H1 (cell line): Measurements from ENCODE around the gene OR52M1. TPM values are rescaled to one million over a fixed set of nuclear protein-coding genes. Genes with fewer than 3 reads are reported as not detected.

ENCODE experiments used
- CTCF ChIA-PET: fragments of 300-600 bp; sonication (Branson Sonifier 250); formaldehyde crosslinking; loops from one replicate; lab custom pipeline; 2021; ENCODE audit not compliant: partially characterized antibody; lab: Charles Lee
- POLR2A ChIA-PET: fragments of 300-600 bp; sonication (Branson Sonifier 250); formaldehyde crosslinking; loops from one replicate; lab custom pipeline; 2021; ENCODE audit warnings: inconsistent platforms; ENCODE audit not compliant: partially characterized antibody; lab: Charles Lee
- DNase-seq, 2 experiments: peaks; one replicate each; pipeline versions ENCODE4 v3.0.0 to v3.0.0-alpha.2; 2010 to 2022; ENCODE audit warnings: low spot score in 2 of 2, low read depth in 1 of 2, mixed read lengths in 1 of 2
- FAIRE-seq: peaks from 2 replicates; lab custom pipeline; 2011; peaks lifted over from hg19 to GRCh38; lab: Jason Lieb, UNC
- H2AFZ ChIP-seq: 2 replicates; pipeline ENCODE4 v1.8.1; 2012; ENCODE audit warnings: low read length, inconsistent platforms
- H2AK5ac ChIP-seq: 2 replicates; pipeline ENCODE4 v1.6.1; 2013; ENCODE audit warnings: low read depth, low read length
- H2BK120ac ChIP-seq: replicated peaks from 2 replicates; pipeline ENCODE3; 2013; ENCODE audit warnings: low read depth, low read length, inconsistent platforms
- H2BK12ac ChIP-seq: 2 replicates; pipeline ENCODE4 v1.6.1; 2013; ENCODE audit warnings: low read depth, low read length
- H2BK15ac ChIP-seq: 2 replicates; pipeline ENCODE4 v1.6.1; 2013; ENCODE audit warnings: low read length
- H2BK20ac ChIP-seq: 2 replicates; pipeline ENCODE4 v1.6.1; 2013; ENCODE audit warnings: low read length
- H2BK5ac ChIP-seq: 2 replicates; pipeline ENCODE4 v1.6.1; 2013; ENCODE audit warnings: low read depth, low read length
- H3K14ac ChIP-seq: 2 replicates; pipeline ENCODE4 v1.6.1; 2013; ENCODE audit warnings: inconsistent platforms; ENCODE audit not compliant: insufficient read length
- H3K18ac ChIP-seq: 2 replicates; pipeline ENCODE4 v1.6.1; 2013; ENCODE audit warnings: low read length; ENCODE audit errors: extremely low read depth
- H3K23ac ChIP-seq: 2 replicates; pipeline ENCODE4 v1.6.1; 2013; ENCODE audit warnings: inconsistent platforms; ENCODE audit not compliant: insufficient read length
- H3K23me2 ChIP-seq: 2 replicates; pipeline ENCODE4 v1.6.1; 2013; ENCODE audit warnings: low read depth, low read length
- H3K27ac ChIP-seq: 2 replicates; pipeline ENCODE4 v1.6.1; 2011; ENCODE audit warnings: low read depth, low read length, inconsistent platforms
- H3K27me3 ChIP-seq, 4 experiments: replicated peaks in 1 of 4; 1 replicate in 1 of 4; 2 replicates in 3 of 4; pipeline versions ENCODE4 v1.6.1 to v1.8.1; 2011 to 2013; ENCODE audit warnings: low read length in 3 of 4, mild to moderate bottlenecking in 3 of 4, inconsistent platforms in 2 of 4, mixed read lengths in 2 of 4, moderate library complexity in 1 of 4; ENCODE audit not compliant: control insufficient read depth in 3 of 4, insufficient read depth in 3 of 4; ENCODE audit errors: extremely low read depth in 1 of 4
- H3K36me3 ChIP-seq, 4 experiments: 2 replicates each; pipeline versions ENCODE4 v1.6.1 to v1.8.1; 2011 to 2013; ENCODE audit warnings: mild to moderate bottlenecking in 4 of 4, low read length in 3 of 4, moderate library complexity in 2 of 4, control low read depth in 1 of 4, inconsistent platforms in 1 of 4; ENCODE audit not compliant: insufficient read depth in 4 of 4, control insufficient read depth in 2 of 4
- H3K4ac ChIP-seq: replicated peaks from 2 replicates; pipeline ENCODE3; 2013; ENCODE audit warnings: low read length, low read depth, mixed read lengths, inconsistent platforms; ENCODE audit not compliant: insufficient read length
- H3K4me1 ChIP-seq, 4 experiments: replicated peaks in 1 of 4; 1 replicate in 1 of 4; 2 replicates in 3 of 4; pipeline versions ENCODE4 v1.6.1 to v1.8.1; 2011 to 2013; ENCODE audit warnings: low read length in 3 of 4, inconsistent platforms in 2 of 4, mixed read lengths in 1 of 4; ENCODE audit not compliant: insufficient read depth in 4 of 4, control insufficient read depth in 3 of 4
- H3K4me2 ChIP-seq, 2 experiments: 2 replicates each; pipeline versions ENCODE4 v1.6.1 to v1.8.1; 2011 to 2013; ENCODE audit warnings: low read depth in 2 of 2, low read length in 2 of 2, control low read depth in 1 of 2, inconsistent platforms in 1 of 2, mild to moderate bottlenecking in 1 of 2; ENCODE audit not compliant: insufficient read depth in 1 of 2
- H3K4me3 ChIP-seq, 4 experiments: fragments of 200-600, 300-600 bp in 1 of 4; sonication (generic), shearing (Covaris generic), sonication (Bioruptor Twin) in 1 of 4; 2 replicates each; pipeline versions ENCODE4 v1.5.1 to v1.8.1; 2011 to 2016; ENCODE audit warnings: low read length in 4 of 4, low read depth in 3 of 4, control low read depth in 2 of 4, inconsistent platforms in 2 of 4, mild to moderate bottlenecking in 2 of 4, mixed read lengths in 1 of 4, moderate library complexity in 1 of 4; ENCODE audit not compliant: insufficient read depth in 2 of 4; ENCODE audit errors: extremely low read depth in 1 of 4
- H3K56ac ChIP-seq: replicated peaks from 2 replicates; pipeline ENCODE3; 2013; ENCODE audit warnings: low read depth, mild to moderate bottlenecking, mixed read lengths, low read length, inconsistent platforms; ENCODE audit not compliant: insufficient read length
- H3K79me1 ChIP-seq: 2 replicates; pipeline ENCODE4 v1.6.1; 2013; ENCODE audit warnings: low read depth, low read length, control low read depth
- H3K79me2 ChIP-seq, 2 experiments: 2 replicates each; pipeline versions ENCODE4 v1.6.1 to v1.8.1; 2012 to 2013; ENCODE audit warnings: low read length in 2 of 2, mild to moderate bottlenecking in 2 of 2, inconsistent platforms in 1 of 2; ENCODE audit not compliant: insufficient read depth in 2 of 2, control insufficient read depth in 1 of 2
- H3K9ac ChIP-seq, 4 experiments: replicated peaks in 1 of 4; 1 replicate in 1 of 4; 2 replicates in 3 of 4; pipeline versions ENCODE4 v1.6.1 to v1.8.1; 2011 to 2013; ENCODE audit warnings: low read depth in 3 of 4, low read length in 3 of 4, control low read depth in 2 of 4, mild to moderate bottlenecking in 2 of 4, moderate library complexity in 2 of 4, inconsistent platforms in 1 of 4; ENCODE audit errors: extremely low read depth in 1 of 4
- H3K9me3 ChIP-seq, 2 experiments: 2 replicates each; pipeline versions ENCODE4 v1.6.1 to v1.8.1; 2012 to 2013; ENCODE audit warnings: mild to moderate bottlenecking in 2 of 2, moderate library complexity in 2 of 2, control low read depth in 1 of 2, inconsistent platforms in 1 of 2, low read depth in 1 of 2, low read length in 1 of 2, mixed read lengths in 1 of 2; ENCODE audit not compliant: insufficient read depth in 2 of 2
- H4K20me1 ChIP-seq, 2 experiments: replicated peaks in 1 of 2; 2 replicates each; pipeline versions ENCODE3 to v1.8.1; 2011 to 2013; ENCODE audit warnings: inconsistent platforms in 2 of 2, low read length in 2 of 2, mild to moderate bottlenecking in 1 of 2; ENCODE audit not compliant: insufficient read depth in 2 of 2, control insufficient read depth in 1 of 2
- H4K5ac ChIP-seq: 2 replicates; pipeline ENCODE4 v1.6.1; 2013; ENCODE audit warnings: low read length, low read depth, mixed read lengths, inconsistent platforms; ENCODE audit not compliant: insufficient read length
- H4K8ac ChIP-seq: 2 replicates; pipeline ENCODE4 v1.8.0; 2013; ENCODE audit warnings: mild to moderate bottlenecking, moderate library complexity, low read length, inconsistent platforms; ENCODE audit not compliant: insufficient read depth; ENCODE audit errors: extremely low read depth
- H4K91ac ChIP-seq: replicated peaks from 2 replicates; pipeline ENCODE3; 2013; ENCODE audit warnings: low read length, mixed read lengths, inconsistent platforms; ENCODE audit not compliant: insufficient read length
- ATF3 ChIP-seq: IDR thresholded peaks from 2 replicates; pipeline ENCODE4 v1.6.1; 2011; ENCODE audit warnings: low read depth, mild to moderate bottlenecking, low read length; ENCODE audit not compliant: insufficient read depth
- BACH1 ChIP-seq: IDR thresholded peaks from 2 replicates; pipeline ENCODE4 v1.6.1; 2012; ENCODE audit warnings: low read length, improper control_type of control experiment
- EZH2 ChIP-seq: fragments of 200-600 bp; sonication (generic); IDR thresholded peaks from 2 replicates; pipeline ENCODE4 v1.7.1; 2012; ENCODE audit warnings: low read depth, mild to moderate bottlenecking, moderate library complexity, low read length, inconsistent platforms; ENCODE audit not compliant: severe bottlenecking
- FOSL1 ChIP-seq: IDR thresholded peaks from 2 replicates; pipeline ENCODE4 v1.6.1; 2011; ENCODE audit warnings: mild to moderate bottlenecking, low read depth, low read length, moderate library complexity; ENCODE audit not compliant: insufficient read depth
- HDAC6 ChIP-seq: IDR thresholded peaks from one replicate; pipeline ENCODE4 v1.7.1; 2012; ENCODE audit warnings: low read depth, mild to moderate bottlenecking, inconsistent platforms, low read length, moderate library complexity
- PHF8 ChIP-seq: fragments of 200-600 bp; sonication (generic); conservative IDR thresholded peaks from 2 replicates; pipeline ENCODE4 v1.7.1; 2012; ENCODE audit warnings: low read depth, mild to moderate bottlenecking, inconsistent platforms, low read length, moderate library complexity
- POLR2AphosphoS5 ChIP-seq: IDR thresholded peaks from 2 replicates; pipeline ENCODE4 v1.6.1; 2011; ENCODE audit warnings: low read depth, low read length
- POU5F1 ChIP-seq: IDR thresholded peaks from 2 replicates; pipeline ENCODE4 v1.6.1; 2011; ENCODE audit warnings: low read depth, mild to moderate bottlenecking, low read length, moderate library complexity
- RFX5 ChIP-seq: IDR thresholded peaks from 2 replicates; pipeline ENCODE4 v1.6.1; 2011; ENCODE audit warnings: low read depth, low read length, improper control_type of control experiment, borderline replicate concordance
- WGBS, 2 experiments: shearing (Covaris generic) in 1 of 2; methylation state at CpG; one replicate each; pipeline versions ENCODE4 v1.1.6 to v1.1.7; 2013 to 2015; ENCODE audit warnings: low lambda C conversion rate in 2 of 2, mixed read lengths in 2 of 2, inconsistent platforms in 1 of 2, low coverage in 1 of 2, missing lambda C conversion rate in 1 of 2; ENCODE audit not compliant: insufficient replicate concordance in 2 of 2, insufficient coverage in 1 of 2, insufficient read length in 1 of 2; ENCODE audit errors: extremely low coverage in 1 of 2, missing lambda C conversion rate in 1 of 2; 5-methylcytosine and 5-hydroxymethylcytosine counted together
- polyA plus RNA-seq, 7 experiments: library from polyadenylated mRNA; depleted of rRNA in 3 of 7; stranded (reverse) in 5 of 7; unstranded in 2 of 7; fragments of >200 nt in 5 of 7; fragments of 200-250 nt in 2 of 7; gene quantifications; 1 replicate in 5 of 7; 2 replicates in 1 of 7; 4 replicates in 1 of 7; pipeline versions ENCODE4 v1.2.1 to v1.2.3, GENCODE V29; 2011 to 2013; ENCODE audit warnings: missing spikeins in 2 of 7, mixed read lengths in 2 of 7
- total RNA-seq: library from RNA; stranded (reverse); fragmentation: NEBNext Ultra II Directional; extraction: Animal tissue kit (Norgen Biotek cat#: 25700); gene quantifications from 2 replicates; pipeline ENCODE4 v1.2.1, GENCODE V29; 2021

The OR52M1 gene
- total and polyA plus RNA-seq, 2 of the 8 experiments (the other 6 are each of a cell fraction or from before 2014, with no cell fraction given), result not detected

GRCh38 chr11:4523666-4524065 lies 21.3 kb upstream of the OR52M1 start:
- Histone ChIP-seq H4K8ac (no peak overlapping the region), H4K5ac (no peak overlapping the region), H2AFZ (no peak overlapping the region), H2BK15ac (no peak overlapping the region), H4K91ac (no peak overlapping the region), H3K4me2 (no peak overlapping the region), H2BK5ac (no peak overlapping the region), H2BK12ac (no peak overlapping the region), H3K18ac (no peak overlapping the region), H2BK120ac (no peak overlapping the region), H3K79me2 (no peaks in the 10 kb centered on the region), H3K4me3 (no peak overlapping the region), H4K20me1 (no peaks in the 10 kb centered on the region), H2AK5ac (no peak overlapping the region), H3K27me3 (no peaks in the 10 kb centered on the region), H3K9me3 (no peaks in the 10 kb centered on the region), H3K4me1 (no peaks in the 10 kb centered on the region), H3K79me1 (no peaks in the 10 kb centered on the region), H2BK20ac (no peak overlapping the region), H3K23ac (no peak overlapping the region), H3K23me2 (no peaks in the 10 kb centered on the region), H3K9ac (no peak overlapping the region), H3K56ac (no peak overlapping the region), H3K14ac (no peak overlapping the region), H3K36me3 (no peaks in the 10 kb centered on the region), H3K4ac (no peak overlapping the region), H3K27ac (no peak overlapping the region)
- POLR2A ChIA-PET, result no interaction called here
- CTCF ChIA-PET, result interaction anchor here (1.3 to 1.4 kb wide), 2 partner anchors 14 to 336 kb away, joined by 4 read pairs; no protein-coding TSS in a partner anchor
- FAIRE-seq (no peak), DNase-seq (no peak)
- no peak for TF ChIP-seq FOSL1
- TF ChIP-seq BACH1, result no peak
- TF ChIP-seq HDAC6, result no peak
- TF ChIP-seq PHF8, result no peak
- TF ChIP-seq POU5F1, result no peak
- no peak for TF ChIP-seq RFX5
- TF ChIP-seq ATF3, result no peak
- TF ChIP-seq EZH2, result no peak
- no peak for TF ChIP-seq POLR2AphosphoS5
- 86% methylated on average over 1 of the region's 1 CpG; no CpG with 5 or more reads in 1 of the 2 experiments for WGBS, 2 experiments
